Erythroblast (primary cell): ENCODE results near the gene MAP1B.

Experiments
- GATA1 ChIP-seq: IDR thresholded peaks from 2 replicates; pipeline ENCODE4 v1.6.1; 2011; ENCODE audit warnings: low read depth, mild to moderate bottlenecking, control low read depth, low read length, moderate library complexity
- POLR2A ChIP-seq: IDR thresholded peaks from 2 replicates; pipeline ENCODE4 v1.6.1; 2011; ENCODE audit warnings: mild to moderate bottlenecking, low read length

GRCh38 chr5:72214168-72214567, 106.9 kb downstream of the MAP1B start:
- TF ChIP-seq POLR2A (no peak), GATA1 (no peak)
